ENCODE measurements around the gene BTG3.

GRCh38 chr21:17658931-17659330 is 46.2 kb upstream of the BTG3 start:
- TF ChIP-seq, protein P1, sequence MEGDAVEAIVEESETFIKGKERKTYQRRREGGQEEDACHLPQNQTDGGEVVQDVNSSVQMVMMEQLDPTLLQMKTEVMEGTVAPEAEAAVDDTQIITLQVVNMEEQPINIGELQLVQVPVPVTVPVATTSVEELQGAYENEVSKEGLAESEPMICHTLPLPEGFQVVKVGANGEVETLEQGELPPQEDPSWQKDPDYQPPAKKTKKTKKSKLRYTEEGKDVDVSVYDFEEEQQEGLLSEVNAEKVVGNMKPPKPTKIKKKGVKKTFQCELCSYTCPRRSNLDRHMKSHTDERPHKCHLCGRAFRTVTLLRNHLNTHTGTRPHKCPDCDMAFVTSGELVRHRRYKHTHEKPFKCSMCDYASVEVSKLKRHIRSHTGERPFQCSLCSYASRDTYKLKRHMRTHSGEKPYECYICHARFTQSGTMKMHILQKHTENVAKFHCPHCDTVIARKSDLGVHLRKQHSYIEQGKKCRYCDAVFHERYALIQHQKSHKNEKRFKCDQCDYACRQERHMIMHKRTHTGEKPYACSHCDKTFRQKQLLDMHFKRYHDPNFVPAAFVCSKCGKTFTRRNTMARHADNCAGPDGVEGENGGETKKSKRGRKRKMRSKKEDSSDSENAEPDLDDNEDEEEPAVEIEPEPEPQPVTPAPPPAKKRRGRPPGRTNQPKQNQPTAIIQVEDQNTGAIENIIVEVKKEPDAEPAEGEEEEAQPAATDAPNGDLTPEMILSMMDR (IDR thresholded peaks at IDR 0.05): no peak
- no peak for TF ChIP-seq POLR2A (IDR thresholded peaks at IDR 0.05)

All from heart left ventricle (tissue), 13 donors.